ENCODE measurements around the gene IMP3.
"Not testable (repeated sequence)": the region's sequence is repeated elsewhere in the genome, so short reads cannot be mapped to it uniquely, and the experiment has no call there.

The IMP3 gene

GRCh38 chr15:75649848-75650247 is 9.8 kb upstream of the IMP3 start:
- no peak for DNase-seq

- DNase-seq, result no peak
These were observed 9.2 kb upstream of the IMP3 start for GRCh38 chr15:75649045-75649761.

GRCh38 chr15:75648156-75649000 is 8.4 kb upstream of the IMP3 start:
- no peak for DNase-seq

GRCh38 chr15:75647370-75648155 is 7.5 kb upstream of the IMP3 start, which contains the start of gene SNX33:
TSS of gene SNX33 (plus strand) at chr15:75647912. CDS start at chr15:75649103, 1,191 bp downstream.
- peak; percentile 21 for DNase-seq

GRCh38 chr15:75646944-75647364 is 6.9 kb upstream of the IMP3 start:
- DNase-seq, result no peak

GRCh38 chr15:75646112-75646943 is 6.3 kb upstream of the IMP3 start:
- DNase-seq, result no peak

GRCh38 chr15:75644376-75644775 is 4.4 kb upstream of the IMP3 start:
- DNase-seq, result no peak

GRCh38 chr15:75641603-75642002 is 1.6 kb upstream of the IMP3 start:
- no peak for DNase-seq

- no peak for DNase-seq
These were observed 1.1 kb upstream of the IMP3 start for GRCh38 chr15:75641179-75641503.

GRCh38 chr15:75640483-75641178 is 607 bp upstream of the IMP3 start:
- DNase-seq, result peak; percentile 68

GRCh38 chr15:75639191-75639708 is 774 bp downstream of the IMP3 start:
- DNase-seq, result no peak

- DNase-seq, result no peak
These were observed 2.6 kb downstream of the IMP3 start for GRCh38 chr15:75637245-75638009.

GRCh38 chr15:75636026-75636425 is 4.0 kb downstream of the IMP3 start:
- no peak for DNase-seq

GRCh38 chr15:75633922-75634321 is 6.1 kb downstream of the IMP3 start:
- DNase-seq, result not testable (repeated sequence)

- DNase-seq, result no peak
These were observed 8.1 kb downstream of the IMP3 start for GRCh38 chr15:75631935-75632334.

GRCh38 chr15:75625542-75626347 is 14.3 kb downstream of the IMP3 start, which contains the start of gene SNUPN:
TSS of gene SNUPN (minus strand) at chr15:75625725. CDS start at chr15:75621051, 4,674 bp downstream.
- DNase-seq, result peak; percentile 78

GRCh38 chr15:75622505-75622904 is 17.5 kb downstream of the IMP3 start:
- DNase-seq, result no peak

GRCh38 chr15:75620841-75621391 is 19.1 kb downstream of the IMP3 start:
- no peak for DNase-seq

- no peak for DNase-seq
These were observed 19.8 kb downstream of the IMP3 start for GRCh38 chr15:75620058-75620820.
